Activated T-cell treated with anti-CD3 and anti-CD28 coated beads, Interleukin-2, amount 50 U/mL, for 24 hours (primary cell): ENCODE data around the gene ABCA10.

Experiments
- DNase-seq: peaks from one replicate; pipeline ENCODE4 v3.0.0-alpha.2; 2020
- H3K27ac Mint-ChIP-seq: 2 replicates; pipeline ENCODE4 v1.8.0; 2020; ENCODE audit warnings: mild to moderate bottlenecking, mixed read lengths
- H3K27me3 Mint-ChIP-seq: 2 replicates; pipeline ENCODE4 v1.8.0; 2020; ENCODE audit warnings: mixed read lengths
- H3K36me3 Mint-ChIP-seq: 2 replicates; pipeline ENCODE4 v1.8.0; 2020; ENCODE audit warnings: low read depth, mixed read lengths
- H3K4me1 Mint-ChIP-seq: 2 replicates; pipeline ENCODE4 v1.8.0; 2020; ENCODE audit warnings: low read depth, mixed read lengths
- H3K4me3 Mint-ChIP-seq: 2 replicates; pipeline ENCODE4 v1.8.0; 2020; ENCODE audit warnings: mild to moderate bottlenecking, moderate library complexity, mixed read lengths
- H3K9me3 Mint-ChIP-seq: 2 replicates; pipeline ENCODE4 v1.8.0; 2020; ENCODE audit warnings: mixed read lengths

ABCA10 gene

GRCh38 chr17:69122065-69122464 is 106.6 kb downstream of the ABCA10 start:
- Mint-ChIP-seq H3K27me3 (no peaks in the 10 kb centered on the region), H3K4me3 (no peak overlapping the region), H3K9me3 (no peaks in the 10 kb centered on the region), H3K36me3 (no peaks in the 10 kb centered on the region), H3K27ac (no peak overlapping the region), H3K4me1 (no peaks in the 10 kb centered on the region)
- DNase-seq: no peak

- no peaks in the 10 kb centered on the region for H3K9me3 Mint-ChIP-seq
- DNase-seq: no peak
- no peak overlapping the region for H3K4me3 Mint-ChIP-seq
- H3K27ac Mint-ChIP-seq: no peak overlapping the region
- no peaks in the 10 kb centered on the region for H3K4me1 Mint-ChIP-seq
- no peaks in the 10 kb centered on the region for H3K36me3 Mint-ChIP-seq
- no peaks in the 10 kb centered on the region for H3K27me3 Mint-ChIP-seq
Measured at GRCh38 chr17:69117855-69118784, 110.5 kb downstream of the ABCA10 start.

GRCh38 chr17:69111794-69112193 is 116.8 kb downstream of the ABCA10 start:
- Mint-ChIP-seq H3K4me1 (no peaks in the 10 kb centered on the region), H3K36me3 (no peaks in the 10 kb centered on the region), H3K4me3 (no peak overlapping the region), H3K27ac (no peak overlapping the region), H3K27me3 (no peaks in the 10 kb centered on the region), H3K9me3 (no peaks in the 10 kb centered on the region)
- DNase-seq: no peak

- no peak overlapping the region for H3K4me3 Mint-ChIP-seq
- no peaks in the 10 kb centered on the region for H3K9me3 Mint-ChIP-seq
- no peaks in the 10 kb centered on the region for H3K36me3 Mint-ChIP-seq
- H3K4me1 Mint-ChIP-seq: no peaks in the 10 kb centered on the region
- no peak for DNase-seq
- H3K27ac Mint-ChIP-seq: no peak overlapping the region
- no peaks in the 10 kb centered on the region for H3K27me3 Mint-ChIP-seq
Measured at GRCh38 chr17:69105907-69106730, 122.5 kb downstream of the ABCA10 start.

GRCh38 chr17:69103557-69104233 is 124.9 kb downstream of the ABCA10 start:
- DNase-seq: no peak
- no peaks in the 10 kb centered on the region for H3K9me3 Mint-ChIP-seq
- H3K27ac Mint-ChIP-seq: no peak overlapping the region
- no peak overlapping the region for H3K4me3 Mint-ChIP-seq
- no peaks in the 10 kb centered on the region for H3K27me3 Mint-ChIP-seq
- H3K36me3 Mint-ChIP-seq: no peaks in the 10 kb centered on the region
- no peaks in the 10 kb centered on the region for H3K4me1 Mint-ChIP-seq

GRCh38 chr17:69098625-69099024 is 130.0 kb downstream of the ABCA10 start:
- Mint-ChIP-seq H3K36me3 (no peaks in the 10 kb centered on the region), H3K27ac (no peak overlapping the region), H3K27me3 (peaks cover 6% of the 10 kb centered on the region), H3K4me1 (no peaks in the 10 kb centered on the region), H3K9me3 (no peaks in the 10 kb centered on the region), H3K4me3 (no peak overlapping the region)
- no peak for DNase-seq
